HG02763 (cell line): ENCODE measurements around the gene ZNF57.
"Not testable (repeated sequence)": the region's sequence is repeated elsewhere in the genome, so short reads cannot be mapped to it uniquely, and the experiment has no call there.

ENCODE experiments used
- ATAC-seq: cut with Tn5 transposase; IDR thresholded peaks from one replicate; pipeline ENCODE4 v1.9.1; 2021; ENCODE audit warnings: mild to moderate bottlenecking, moderate library complexity; ENCODE audit not compliant: unreplicated experiment

The ZNF57 gene

GRCh38 chr19:2950286-2951124, 49.8 kb downstream of the ZNF57 start:
- peak; percentile 95 for ATAC-seq

- no peak for ATAC-seq
Measured at GRCh38 chr19:2952953-2953481, 52.3 kb downstream of the ZNF57 start.

- no peak for ATAC-seq
Measured at GRCh38 chr19:2957160-2957559, 56.4 kb downstream of the ZNF57 start.

DNA sequence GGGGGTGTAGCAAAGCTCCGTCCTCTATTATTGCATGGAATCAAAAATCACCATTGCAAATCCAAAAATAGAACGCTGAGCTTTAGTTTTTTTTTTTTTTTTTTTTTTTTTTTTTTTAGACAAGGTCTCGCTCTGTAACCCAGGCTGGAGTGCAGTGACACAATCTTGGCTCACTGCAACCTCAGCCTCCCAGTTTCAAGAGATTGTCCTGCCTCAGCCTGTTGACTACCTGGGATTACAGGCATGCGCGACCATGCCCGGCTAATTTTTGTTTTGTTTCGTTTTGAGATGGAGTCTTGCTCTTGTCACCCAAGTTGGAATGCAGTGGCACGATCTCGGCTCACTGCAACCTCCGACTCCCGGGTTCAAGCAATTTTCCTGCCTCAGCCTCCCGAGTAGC, 59.4 kb downstream of the ZNF57 start:
- ATAC-seq: no peak

DNA sequence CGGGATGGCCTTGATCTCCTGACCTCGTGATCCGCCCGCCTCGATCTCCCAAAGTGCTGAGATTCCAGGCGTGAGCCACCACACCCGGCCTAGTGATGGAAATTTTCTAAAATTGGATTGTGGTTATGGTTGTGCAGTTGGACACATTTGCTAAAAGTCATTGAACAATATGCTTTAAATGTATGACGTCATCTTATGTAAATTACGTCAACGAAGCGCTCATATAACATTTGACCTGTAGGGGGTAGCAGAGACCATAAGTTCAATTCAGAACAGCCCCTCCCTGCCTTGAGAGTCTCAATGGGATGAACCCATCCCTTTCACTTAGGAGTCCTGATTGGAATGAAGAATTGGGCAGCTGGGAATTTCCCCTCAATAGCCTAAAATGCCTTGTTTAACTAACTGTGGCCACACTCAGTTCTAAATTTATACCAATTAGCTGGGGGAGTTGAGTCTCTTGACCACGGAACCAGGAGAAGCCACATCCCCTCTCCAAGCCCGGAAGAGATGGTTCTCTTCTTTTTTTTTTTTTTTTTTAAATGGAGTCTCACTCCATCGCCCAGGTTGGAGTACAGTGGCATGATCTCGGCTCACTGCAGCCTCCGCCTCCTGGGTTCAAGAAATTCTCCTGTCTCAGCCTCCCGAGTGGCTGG, 61.4 kb downstream of the ZNF57 start:
- ATAC-seq: no peak

- ATAC-seq: no peak
Measured at GRCh38 chr19:2963122-2963521, 62.4 kb downstream of the ZNF57 start.

GRCh38 chr19:2963631-2964030, 62.9 kb downstream of the ZNF57 start:
- ATAC-seq: not testable (repeated sequence)

GRCh38 chr19:2964874-2965273, 64.1 kb downstream of the ZNF57 start:
- no peak for ATAC-seq

- no peak for ATAC-seq
Measured at GRCh38 chr19:2967972-2968371, 67.2 kb downstream of the ZNF57 start.
